Mucosa of stomach (tissue), 1 donor: ENCODE results near the gene ARID3B.

Experiments
- H3K27me3 ChIP-seq: one replicate; pipeline ENCODE4 v1.7.0; 2013; ENCODE audit warnings: mild to moderate bottlenecking, low read length; ENCODE audit not compliant: control insufficient read depth, insufficient read depth
- H3K36me3 ChIP-seq: one replicate; pipeline ENCODE4 v1.7.0; 2013; ENCODE audit warnings: low read length; ENCODE audit not compliant: control insufficient read depth, insufficient read depth
- H3K4me1 ChIP-seq: one replicate; pipeline ENCODE4 v1.7.0; 2013; ENCODE audit warnings: mild to moderate bottlenecking, low read length; ENCODE audit not compliant: control insufficient read depth, insufficient read depth
- H3K4me3 ChIP-seq: one replicate; pipeline ENCODE4 v1.7.0; 2013; ENCODE audit warnings: low read length
- H3K9ac ChIP-seq: one replicate; pipeline ENCODE4 v1.7.0; 2013; ENCODE audit warnings: mild to moderate bottlenecking, low read length, moderate library complexity
- H3K9me3 ChIP-seq: one replicate; pipeline ENCODE4 v1.7.0; 2013; ENCODE audit warnings: mild to moderate bottlenecking, low read length, moderate library complexity; ENCODE audit not compliant: control insufficient read depth
- donor health status: Pancreatic carcinoma.

ARID3B gene

DNA sequence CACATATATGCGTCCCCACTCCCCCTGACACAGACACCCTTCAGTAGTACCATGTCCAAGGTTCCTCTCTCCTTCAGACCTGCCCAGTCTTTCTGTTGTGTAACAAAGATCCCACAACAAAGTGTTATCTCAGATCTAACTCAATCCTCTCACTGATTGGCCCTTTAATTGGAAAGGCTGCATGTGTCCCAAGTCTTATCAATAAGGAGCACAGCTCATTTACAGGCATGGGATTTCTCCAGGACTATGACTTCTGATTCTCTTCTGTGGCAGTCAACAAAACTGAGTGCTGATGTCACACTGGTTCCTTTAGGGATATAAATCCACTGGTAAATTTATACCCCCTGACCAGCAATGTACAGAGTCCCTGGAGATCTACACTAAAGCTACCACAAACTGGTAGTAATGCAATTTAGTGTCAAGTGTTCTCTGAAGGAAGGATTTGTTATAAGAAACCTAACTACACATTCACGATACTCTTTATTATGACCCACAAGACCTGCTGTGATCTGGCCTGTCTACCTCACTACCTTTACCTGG is 102.7 kb downstream of the ARID3B start:
- peaks cover 35% of the 10 kb centered on the region for H3K4me1 ChIP-seq
- H3K27me3 ChIP-seq, result no peaks in the 10 kb centered on the region
- no peaks in the 10 kb centered on the region for H3K9me3 ChIP-seq
- no peak overlapping the region for H3K9ac ChIP-seq
- H3K4me3 ChIP-seq, result no peak overlapping the region
- H3K36me3 ChIP-seq, result no peaks in the 10 kb centered on the region

DNA sequence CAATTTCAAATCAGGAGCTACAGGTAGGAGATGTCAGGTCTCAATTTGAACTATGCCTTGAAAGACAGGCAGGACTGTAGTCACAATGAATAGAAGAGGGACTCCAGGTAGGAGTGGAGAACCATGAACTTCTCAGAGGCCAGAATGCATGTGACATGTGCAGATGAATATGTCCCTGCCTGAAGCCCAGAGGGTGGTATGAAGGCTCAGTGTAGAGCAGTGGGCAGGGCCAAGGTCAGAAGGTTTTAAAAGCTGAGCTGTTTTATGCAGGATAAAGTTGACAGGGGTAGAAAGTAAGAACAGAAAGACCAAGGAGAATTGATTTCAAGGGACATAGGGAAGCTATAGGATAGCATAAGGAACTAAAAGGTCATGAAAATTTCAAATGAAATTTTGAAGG is 105.5 kb downstream of the ARID3B start:
- Histone ChIP-seq H3K36me3 (peaks cover 6% of the 10 kb centered on the region), H3K9ac (no peak overlapping the region), H3K4me1 (peaks cover 25% of the 10 kb centered on the region)

More for the DNA sequence above, 105.5 kb downstream of the ARID3B start:
- no peaks in the 10 kb centered on the region for H3K9me3 ChIP-seq
- no peak overlapping the region for H3K4me3 ChIP-seq
- H3K27me3 ChIP-seq, result no peaks in the 10 kb centered on the region
